GM12892 (cell line): Measurements from ENCODE around the gene ERCC8.

Experiments used
- POLR2A ChIP-seq: IDR thresholded peaks from 2 replicates; pipeline ENCODE4 v1.6.1; 2011; ENCODE audit warnings: low read depth, low read length, control low read depth
- POLR2AphosphoS5 ChIP-seq: IDR thresholded peaks from 2 replicates; pipeline ENCODE4 v1.6.1; 2011; ENCODE audit warnings: low read depth, low read length, control low read depth
- TAF1 ChIP-seq: IDR thresholded peaks from 2 replicates; pipeline ENCODE4 v1.6.1; 2011; ENCODE audit warnings: low read depth, mild to moderate bottlenecking, control low read depth, low read length, borderline replicate concordance

DNA sequence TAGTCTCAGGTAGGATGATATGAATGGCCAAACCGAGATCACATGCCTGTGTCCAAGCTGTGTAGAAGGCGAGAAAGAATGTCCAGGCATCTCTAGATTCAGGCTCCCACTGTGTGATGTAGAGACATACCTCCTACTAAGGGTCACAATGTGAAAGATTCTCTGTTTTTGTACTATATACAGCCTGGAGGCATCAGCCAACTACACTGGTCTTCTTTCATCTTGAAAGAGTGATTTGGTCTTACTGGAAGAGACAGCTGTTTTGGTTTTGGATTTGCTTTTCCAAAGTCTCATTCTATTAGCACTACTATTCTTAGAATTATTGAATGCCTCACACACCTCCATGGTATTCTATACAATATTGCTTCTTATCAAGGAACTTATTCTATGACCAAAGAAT lies 26.4 kb downstream of the ERCC8 start:
- TF ChIP-seq POLR2A (no peak), TAF1 (no peak), POLR2AphosphoS5 (no peak)
